Type B pancreatic cell (in vitro differentiated cells): ENCODE results near the gene GPR137. TPM values are rescaled to one million over a fixed set of nuclear protein-coding genes. Genes with fewer than 3 reads are reported as not detected.

Source experiments
- DNase-seq: peaks from one replicate; pipeline ENCODE4 v3.0.0; 2021; ENCODE audit warnings: mixed read lengths; ENCODE audit not compliant: unreplicated experiment; ENCODE audit errors: extremely low spot score
- H3K27ac Mint-ChIP-seq: 2 replicates; pipeline ENCODE4 v1.8.0; 2021; ENCODE audit warnings: mild to moderate bottlenecking, mixed read lengths
- H3K27me3 Mint-ChIP-seq: 2 replicates; pipeline ENCODE4 v1.8.0; 2021; ENCODE audit warnings: mixed read lengths
- H3K36me3 Mint-ChIP-seq: 2 replicates; pipeline ENCODE4 v1.8.0; 2021; ENCODE audit warnings: mixed read lengths
- H3K4me1 Mint-ChIP-seq: one replicate; pipeline ENCODE4 v1.8.0; 2021; ENCODE audit warnings: mixed read lengths; ENCODE audit not compliant: unreplicated experiment
- H3K4me3 Mint-ChIP-seq: 2 replicates; pipeline ENCODE4 v1.8.0; 2021; ENCODE audit warnings: mild to moderate bottlenecking, mixed read lengths
- H3K9me3 Mint-ChIP-seq: 2 replicates; pipeline ENCODE4 v1.8.0; 2021; ENCODE audit warnings: mixed read lengths
- total RNA-seq: library from RNA; stranded (reverse); gene quantifications from 2 replicates; pipeline ENCODE4 v1.2.1, GENCODE V29; 2021; ENCODE audit warnings: low replicate concordance
- TF ChIP-seq, protein P1 (sequence below): fragments of 200-600 bp; sonication (generic); conservative IDR thresholded peaks from 2 replicates; pipeline ENCODE4 v1.5.0; 2021; ENCODE audit warnings: antibody characterized with exemption, mild to moderate bottlenecking

GPR137 gene
- total RNA-seq, 1 donor from 2014 or later = 47.9 TPM

DNA sequence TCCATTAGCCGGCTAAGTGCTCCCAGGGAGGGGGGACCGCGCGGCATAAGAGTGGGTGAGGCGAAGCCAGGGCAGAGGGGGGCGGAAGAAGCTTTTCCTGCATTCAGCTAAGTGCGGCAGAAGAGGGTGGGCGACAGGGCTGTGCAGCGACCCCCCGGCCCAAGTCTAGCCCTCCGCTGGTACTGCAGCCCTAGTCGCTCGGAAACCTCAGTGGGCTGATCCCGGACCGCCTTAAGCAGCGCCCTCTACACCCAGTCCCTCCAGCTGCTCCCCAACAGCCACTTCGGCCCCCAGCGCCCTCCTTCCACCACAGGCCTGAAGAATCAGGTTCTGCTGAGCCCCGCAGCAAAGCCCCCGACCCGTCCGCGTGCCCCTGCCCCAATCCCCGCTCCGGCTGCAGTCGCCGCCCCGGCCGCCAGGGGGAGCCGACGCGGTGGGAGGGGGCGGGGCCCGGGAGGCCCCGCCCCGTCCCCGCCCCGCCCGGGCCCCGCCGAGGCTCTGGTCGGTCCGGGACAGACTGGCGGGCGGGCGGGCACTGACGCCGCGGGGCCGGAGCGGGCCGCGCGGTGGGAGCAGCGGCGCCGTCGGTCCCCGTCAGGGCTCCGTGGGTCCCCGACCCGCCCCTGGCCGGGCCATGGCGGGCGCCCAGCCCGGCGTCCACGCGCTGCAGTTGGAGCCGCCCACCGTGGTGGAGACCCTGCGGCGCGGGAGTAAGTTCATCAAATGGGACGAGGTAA is 34.5 kb upstream of the GPR137 start, which contains the start of gene PLCB3:
Gene PLCB3 (plus strand): TSS at position 515 of the 737 bp plus-strand sequence. CDS start 120 bp downstream, at position 635.
- H3K4me1 Mint-ChIP-seq = peaks cover 21% of the 10 kb centered on the region
- no peaks in the 10 kb centered on the region for H3K9me3 Mint-ChIP-seq
- H3K36me3 Mint-ChIP-seq = no peaks in the 10 kb centered on the region
- H3K27me3 Mint-ChIP-seq = no peaks in the 10 kb centered on the region
- peak within 1 kb of the TSS; percentile 92 for H3K4me3 Mint-ChIP-seq
- no peak for DNase-seq
- H3K27ac Mint-ChIP-seq = peak within 1 kb of the TSS; percentile 56
- TF ChIP-seq, protein P1, sequence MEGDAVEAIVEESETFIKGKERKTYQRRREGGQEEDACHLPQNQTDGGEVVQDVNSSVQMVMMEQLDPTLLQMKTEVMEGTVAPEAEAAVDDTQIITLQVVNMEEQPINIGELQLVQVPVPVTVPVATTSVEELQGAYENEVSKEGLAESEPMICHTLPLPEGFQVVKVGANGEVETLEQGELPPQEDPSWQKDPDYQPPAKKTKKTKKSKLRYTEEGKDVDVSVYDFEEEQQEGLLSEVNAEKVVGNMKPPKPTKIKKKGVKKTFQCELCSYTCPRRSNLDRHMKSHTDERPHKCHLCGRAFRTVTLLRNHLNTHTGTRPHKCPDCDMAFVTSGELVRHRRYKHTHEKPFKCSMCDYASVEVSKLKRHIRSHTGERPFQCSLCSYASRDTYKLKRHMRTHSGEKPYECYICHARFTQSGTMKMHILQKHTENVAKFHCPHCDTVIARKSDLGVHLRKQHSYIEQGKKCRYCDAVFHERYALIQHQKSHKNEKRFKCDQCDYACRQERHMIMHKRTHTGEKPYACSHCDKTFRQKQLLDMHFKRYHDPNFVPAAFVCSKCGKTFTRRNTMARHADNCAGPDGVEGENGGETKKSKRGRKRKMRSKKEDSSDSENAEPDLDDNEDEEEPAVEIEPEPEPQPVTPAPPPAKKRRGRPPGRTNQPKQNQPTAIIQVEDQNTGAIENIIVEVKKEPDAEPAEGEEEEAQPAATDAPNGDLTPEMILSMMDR = peak; percentile 89

DNA sequence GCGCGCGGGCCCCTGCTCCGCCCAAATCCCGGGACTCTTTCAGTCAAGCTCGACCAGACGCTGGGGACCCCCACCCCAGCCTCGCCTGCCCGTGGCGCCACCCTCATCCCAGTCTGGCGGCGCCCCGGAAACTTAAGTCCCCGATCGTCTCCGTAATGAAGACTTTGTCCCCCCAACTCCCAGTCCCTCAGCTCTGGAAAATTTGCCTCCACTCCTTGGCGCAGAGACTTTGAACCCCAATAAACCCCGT is 34.0 kb upstream of the GPR137 start:
- peak overlapping the region; percentile 56 for H3K27ac Mint-ChIP-seq
- peak overlapping the region; percentile 92 for H3K4me3 Mint-ChIP-seq
- peaks cover 21% of the 10 kb centered on the region for H3K4me1 Mint-ChIP-seq

DNA sequence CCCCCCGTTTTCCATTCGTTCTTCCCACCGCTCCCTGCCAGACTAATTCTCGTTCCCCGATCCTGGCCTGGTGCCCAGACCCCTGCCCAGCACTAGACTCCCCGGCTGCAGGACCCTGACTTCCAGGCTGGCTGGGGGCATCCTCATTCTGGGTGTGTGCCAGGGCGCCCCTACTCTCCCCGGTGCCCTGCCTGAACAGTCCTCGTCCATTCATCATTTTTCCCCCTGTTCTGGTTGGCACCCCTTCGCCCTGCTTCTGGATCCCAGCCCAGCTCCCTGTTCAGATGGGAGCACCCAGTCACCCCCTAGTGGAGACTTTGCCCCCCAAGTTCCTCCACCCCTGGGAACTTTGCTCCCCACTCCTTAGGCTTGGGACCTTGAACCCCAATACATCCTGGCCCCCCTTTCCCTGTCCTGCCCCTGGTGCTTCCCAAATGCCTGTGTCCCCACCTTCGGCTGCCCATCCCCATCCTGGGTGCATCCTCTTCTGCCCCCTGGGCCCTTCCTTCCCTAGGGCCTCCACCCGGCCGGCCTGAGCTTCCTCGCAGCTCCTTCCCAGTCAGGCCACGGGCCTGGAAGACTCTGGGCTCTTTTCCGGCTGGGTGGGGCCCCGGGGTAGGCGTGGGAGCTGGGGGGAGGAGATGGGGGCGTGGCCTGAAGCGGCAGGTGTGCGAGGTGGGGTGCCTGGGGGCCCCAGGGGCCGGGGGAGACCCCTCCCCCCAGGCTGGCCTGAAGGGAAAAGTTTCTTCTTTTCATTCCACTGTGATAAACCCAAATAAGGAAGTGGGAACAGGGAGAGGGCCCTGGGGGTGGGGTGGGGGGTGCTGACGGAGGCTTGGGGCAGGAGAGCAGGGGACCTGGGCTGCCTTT is 33.4 kb upstream of the GPR137 start:
- Mint-ChIP-seq H3K4me1 (peaks cover 21% of the 10 kb centered on the region), H3K27me3 (no peaks in the 10 kb centered on the region), H3K36me3 (no peaks in the 10 kb centered on the region), H3K4me3 (peak overlapping the region; percentile 92), H3K27ac (peak overlapping the region; percentile 56), H3K9me3 (no peaks in the 10 kb centered on the region)
- DNase-seq = no peak
- TF ChIP-seq, protein P1 = peak; percentile 28

More for the DNA sequence above, 34.0 kb upstream of the GPR137 start:
- no peaks in the 10 kb centered on the region for H3K36me3 Mint-ChIP-seq
- TF ChIP-seq, protein P1 = no peak
- no peaks in the 10 kb centered on the region for H3K9me3 Mint-ChIP-seq
- no peak for DNase-seq
- H3K27me3 Mint-ChIP-seq = no peaks in the 10 kb centered on the region

DNA sequence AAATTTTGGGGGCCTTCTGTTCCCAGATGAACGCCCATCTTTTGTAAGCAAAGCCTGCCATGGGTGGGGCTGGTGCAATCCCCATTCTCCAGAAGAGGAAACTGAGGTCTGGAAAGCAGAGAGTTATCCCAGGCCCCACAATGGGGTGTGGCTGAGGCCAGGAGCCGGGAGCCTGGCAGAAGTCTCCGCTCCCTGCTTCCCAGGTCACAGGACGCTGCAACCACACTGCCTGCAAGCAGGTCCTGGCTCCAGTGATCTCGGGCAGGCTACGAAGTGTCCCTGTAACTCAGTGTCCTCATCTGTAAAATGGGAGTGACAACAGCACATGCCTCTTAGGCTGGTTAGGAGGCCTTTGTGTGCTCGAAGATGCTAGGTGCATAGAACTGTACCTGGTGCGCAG is 32.6 kb upstream of the GPR137 start:
- Mint-ChIP-seq H3K9me3 (no peaks in the 10 kb centered on the region), H3K27ac (no peak overlapping the region), H3K4me1 (peaks cover 17% of the 10 kb centered on the region), H3K4me3 (peak overlapping the region; percentile 70), H3K27me3 (no peaks in the 10 kb centered on the region), H3K36me3 (no peaks in the 10 kb centered on the region)
- TF ChIP-seq, protein P1 = no peak
- DNase-seq = no peak

DNA sequence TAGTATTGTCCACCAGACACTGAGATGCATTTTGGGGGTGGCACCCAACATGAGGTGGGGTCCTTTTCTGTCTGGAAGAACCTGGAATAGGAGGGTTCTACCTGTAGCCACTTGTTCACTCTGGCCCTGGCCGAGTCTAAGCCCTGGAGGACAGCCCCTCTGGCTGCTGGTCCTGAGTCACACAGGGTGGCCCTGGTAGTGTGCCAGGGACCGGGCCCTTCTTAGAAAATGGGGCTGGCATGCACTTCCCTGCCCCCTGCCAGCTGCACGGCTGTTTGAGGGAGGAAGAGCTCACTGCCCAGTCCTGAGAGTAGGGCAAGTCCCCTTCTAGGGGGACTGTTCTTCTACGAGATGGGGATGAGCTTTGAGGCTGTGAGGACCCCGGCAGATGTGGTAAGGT is 32.2 kb upstream of the GPR137 start:
- Mint-ChIP-seq H3K27ac (peak overlapping the region; percentile 53), H3K4me1 (peaks cover 15% of the 10 kb centered on the region), H3K4me3 (peak overlapping the region; percentile 70), H3K36me3 (no peaks in the 10 kb centered on the region), H3K27me3 (no peaks in the 10 kb centered on the region), H3K9me3 (no peaks in the 10 kb centered on the region)
- TF ChIP-seq, protein P1 = no peak
- DNase-seq = no peak
